DMS114 treated with DMSO at 0.1 percent for 48 hours (cell line): ENCODE results near the gene HLTF.

Experiments used
- DNase-seq: peaks from one replicate; lab custom pipeline; 2025; ENCODE audit not compliant: unreplicated experiment; lab: John Stamatoyannopoulos, UW

HLTF gene

DNA sequence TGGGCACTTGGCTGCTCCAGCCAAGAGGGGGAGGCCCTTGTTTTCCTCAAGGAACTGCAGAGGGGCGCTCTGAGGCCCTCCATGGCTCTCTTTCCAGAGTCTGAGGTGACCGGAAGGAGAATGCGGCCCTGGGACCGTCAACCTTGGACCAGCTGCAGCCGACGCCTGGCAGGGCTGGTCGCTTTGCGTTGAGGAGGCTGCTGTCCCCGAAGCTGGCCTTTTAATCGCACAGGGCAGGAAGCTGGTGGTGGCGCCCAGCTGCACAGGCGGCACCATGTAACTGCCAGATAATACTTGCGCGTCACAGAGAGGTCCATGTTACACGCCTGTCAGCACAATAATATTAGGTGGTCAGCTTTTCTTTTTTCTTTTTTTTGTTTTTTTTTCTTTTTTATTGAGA, 875 bp upstream of the HLTF start:
- no peak for DNase-seq

DNA sequence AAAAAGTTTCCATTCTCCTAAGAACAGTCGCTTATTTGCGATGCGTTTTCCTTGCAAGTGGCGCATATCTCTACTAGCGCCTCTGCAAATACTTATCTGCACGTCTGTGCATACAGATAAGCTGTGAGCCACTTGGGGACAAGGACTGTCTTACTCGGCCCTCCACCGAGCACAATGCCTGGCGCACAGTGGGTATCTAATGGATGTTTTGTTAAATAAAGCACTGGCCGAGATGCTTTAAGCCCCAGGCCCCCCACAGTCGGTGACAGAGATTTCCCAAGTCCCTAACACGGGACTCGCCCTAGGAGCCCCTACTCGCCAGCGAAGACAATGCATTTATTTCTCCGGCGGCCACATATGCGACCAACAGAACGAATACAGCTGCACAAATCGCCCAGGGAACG, 503 bp downstream of the HLTF start:
- peak; percentile 49 for DNase-seq

DNA sequence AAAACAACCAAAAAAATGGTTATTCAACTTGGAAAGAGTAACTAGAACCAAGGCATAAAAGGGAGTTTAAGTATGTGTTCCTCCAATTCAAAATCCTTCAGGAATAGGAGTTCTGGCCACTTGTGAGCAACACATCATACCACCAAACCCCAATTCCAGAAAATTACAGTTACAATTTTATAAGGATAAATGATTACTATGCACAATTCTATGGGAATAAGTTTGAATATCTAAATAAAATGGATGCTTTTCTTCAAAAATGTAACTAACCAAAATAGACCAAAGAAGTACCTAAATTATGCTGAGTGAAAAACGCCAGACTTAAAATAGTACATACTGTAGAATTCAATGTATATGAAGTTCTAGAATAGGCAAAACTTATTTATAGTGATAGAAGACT, 4.6 kb downstream of the HLTF start:
- DNase-seq = no peak

DNA sequence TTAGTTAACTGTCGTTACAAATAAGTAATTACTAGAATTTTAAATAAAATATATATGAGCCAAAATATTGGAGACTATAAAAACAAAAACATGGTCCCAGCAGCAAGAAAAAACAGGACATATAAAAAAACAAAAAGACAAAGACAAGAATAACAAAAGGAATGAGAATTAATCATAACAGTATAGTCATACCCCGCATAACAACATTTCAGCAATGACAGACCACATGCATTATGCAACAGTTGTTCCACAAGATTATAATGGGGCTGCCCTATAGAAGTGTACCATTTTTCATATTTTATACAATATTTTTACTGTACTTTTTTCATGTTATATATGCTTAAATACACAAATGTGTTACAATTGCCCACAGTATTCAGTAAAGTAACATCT, 5.6 kb downstream of the HLTF start:
- no peak for DNase-seq

DNA sequence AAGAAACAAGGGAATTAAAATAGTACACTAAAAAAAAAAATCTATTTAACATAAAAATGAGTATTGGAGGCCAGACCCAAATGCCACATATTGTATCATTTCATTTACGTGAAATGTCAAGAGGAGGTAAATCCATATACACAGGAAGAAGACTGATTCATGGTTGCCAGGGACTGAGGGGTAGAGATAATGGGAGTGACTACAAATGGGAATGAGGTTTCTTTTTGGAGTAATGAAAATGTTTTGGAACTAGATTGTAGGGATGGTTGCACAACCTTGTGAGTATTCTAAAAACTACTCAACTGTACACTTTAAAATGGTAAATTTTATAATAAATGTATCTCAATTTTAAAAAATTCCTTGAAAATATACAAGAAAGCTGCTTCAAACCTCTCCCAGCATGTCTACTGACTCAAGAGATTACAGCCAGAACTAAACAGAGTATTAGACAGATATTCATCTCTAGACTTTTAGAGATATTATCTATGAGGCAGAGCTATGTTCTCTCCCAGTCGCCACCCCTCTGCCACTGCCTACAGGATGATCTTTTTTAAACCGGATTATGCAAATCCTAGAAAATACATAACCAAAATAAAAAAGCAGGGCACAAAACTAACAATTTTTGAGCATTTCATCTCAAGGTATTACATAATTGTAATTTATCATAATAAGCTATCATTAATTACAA, 6.2 kb downstream of the HLTF start:
- no peak for DNase-seq

DNA sequence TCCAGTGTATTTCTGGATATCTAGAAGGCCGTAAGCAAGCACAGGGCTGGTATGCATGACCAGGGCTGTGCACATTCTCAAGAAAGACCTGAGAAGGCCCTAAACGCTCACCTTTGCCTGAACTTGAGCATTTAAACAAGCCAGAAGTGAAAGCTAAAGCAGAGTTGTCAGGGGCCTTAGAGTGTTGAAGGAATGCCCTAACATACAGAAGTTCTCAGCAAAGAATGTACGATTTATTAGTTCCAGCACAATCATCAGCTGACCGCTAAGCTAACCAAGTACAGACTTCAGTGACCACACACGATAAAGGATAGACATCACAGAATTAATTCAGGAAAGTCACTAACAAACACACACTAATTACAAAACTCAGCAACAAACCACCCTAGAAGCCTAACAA, 8.7 kb downstream of the HLTF start:
- no peak for DNase-seq

DNA sequence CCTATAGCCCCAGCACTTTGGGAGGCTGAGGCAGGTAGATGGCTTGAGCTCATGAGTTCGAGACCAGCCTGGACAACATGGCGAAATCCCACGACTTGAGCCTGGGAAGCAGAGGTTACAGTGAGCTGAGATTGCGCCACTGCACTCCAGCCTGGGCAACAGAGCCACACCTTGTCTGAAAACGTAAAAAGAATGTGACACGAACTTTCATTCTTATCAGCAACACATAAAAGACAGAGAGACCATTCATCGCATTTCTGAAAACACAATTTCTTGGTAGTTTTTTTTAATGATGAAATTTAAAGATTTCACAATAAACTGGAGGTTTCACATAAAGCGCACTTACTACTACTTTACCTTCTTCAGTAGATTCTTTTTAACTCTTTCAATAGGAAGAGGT, 18.4 kb downstream of the HLTF start:
- DNase-seq = no peak

DNA sequence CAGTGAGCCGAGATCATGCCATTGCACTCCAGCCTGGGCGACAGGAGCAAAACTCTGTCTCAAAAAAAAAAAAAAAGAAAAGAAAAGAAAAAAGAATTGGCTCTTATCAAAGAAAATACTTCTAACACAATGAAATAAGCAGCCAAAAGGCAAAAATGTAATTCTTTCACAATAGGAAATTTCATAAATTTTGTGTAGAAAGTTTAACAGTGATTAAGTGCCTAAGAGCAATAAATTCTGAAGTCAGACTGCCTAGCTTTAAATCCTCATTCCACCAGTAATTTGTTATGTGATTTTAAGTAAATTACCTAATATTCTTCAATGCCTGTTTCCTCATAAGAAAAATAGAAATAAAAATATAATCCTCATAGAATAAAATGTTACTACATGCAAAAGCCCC, 24.6 kb downstream of the HLTF start:
- no peak for DNase-seq

DNA sequence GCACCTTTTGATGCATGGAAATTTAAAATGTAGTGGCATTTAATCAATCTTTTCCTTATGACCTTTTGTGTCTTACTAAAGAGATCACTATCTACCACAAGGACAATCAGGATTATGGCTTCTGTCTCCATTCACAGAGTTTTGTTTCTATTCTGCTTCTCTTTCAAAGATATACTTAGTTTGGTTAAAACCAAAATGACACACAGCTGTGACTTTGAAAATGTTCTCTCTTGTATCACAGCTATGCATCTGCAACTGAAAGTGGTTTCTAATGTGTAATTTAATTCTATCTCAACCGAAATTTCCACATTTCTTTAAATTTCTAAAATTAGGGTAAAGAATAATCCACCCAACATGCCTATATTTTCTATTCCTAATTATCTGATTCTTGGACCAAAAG, 27.7 kb downstream of the HLTF start:
- no peak for DNase-seq

DNA sequence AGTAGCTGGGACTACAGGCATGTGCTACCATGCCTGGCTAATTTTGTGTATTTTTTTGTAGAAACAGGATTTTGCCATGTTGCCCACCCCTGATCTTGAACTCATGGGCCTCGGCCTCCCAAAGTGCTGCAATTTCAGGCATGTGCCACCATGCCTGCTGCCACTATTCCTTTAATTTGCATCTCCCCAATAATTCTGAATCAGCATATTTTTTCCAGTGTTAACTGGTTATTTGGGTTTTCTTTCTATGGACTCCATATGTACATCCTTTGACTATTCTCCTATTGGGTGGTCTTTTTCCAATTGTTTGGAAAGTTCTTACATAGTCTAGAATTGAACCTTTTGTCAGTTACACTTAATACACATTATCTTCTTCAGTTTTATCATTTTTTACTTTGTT, 28.1 kb downstream of the HLTF start:
- DNase-seq = no peak

DNA sequence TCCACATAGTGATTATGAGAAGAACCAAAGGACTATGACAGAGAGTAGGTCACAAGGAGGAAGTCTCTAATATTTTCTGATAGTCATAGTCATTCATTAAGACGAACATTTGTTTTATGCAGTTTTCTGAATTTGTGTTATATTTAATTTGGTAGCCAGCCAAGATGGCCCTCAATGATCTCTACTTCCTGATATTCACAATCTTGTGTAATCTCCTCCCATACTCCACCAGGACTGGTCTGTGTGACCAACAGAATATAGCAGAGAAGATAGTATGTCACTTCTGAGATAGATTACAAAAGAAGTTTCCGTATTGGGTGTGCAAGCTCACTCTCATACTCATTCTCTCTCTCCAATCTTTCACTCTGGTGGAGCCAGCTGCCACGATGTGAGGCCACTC, 30.8 kb downstream of the HLTF start:
- no peak for DNase-seq

DNA sequence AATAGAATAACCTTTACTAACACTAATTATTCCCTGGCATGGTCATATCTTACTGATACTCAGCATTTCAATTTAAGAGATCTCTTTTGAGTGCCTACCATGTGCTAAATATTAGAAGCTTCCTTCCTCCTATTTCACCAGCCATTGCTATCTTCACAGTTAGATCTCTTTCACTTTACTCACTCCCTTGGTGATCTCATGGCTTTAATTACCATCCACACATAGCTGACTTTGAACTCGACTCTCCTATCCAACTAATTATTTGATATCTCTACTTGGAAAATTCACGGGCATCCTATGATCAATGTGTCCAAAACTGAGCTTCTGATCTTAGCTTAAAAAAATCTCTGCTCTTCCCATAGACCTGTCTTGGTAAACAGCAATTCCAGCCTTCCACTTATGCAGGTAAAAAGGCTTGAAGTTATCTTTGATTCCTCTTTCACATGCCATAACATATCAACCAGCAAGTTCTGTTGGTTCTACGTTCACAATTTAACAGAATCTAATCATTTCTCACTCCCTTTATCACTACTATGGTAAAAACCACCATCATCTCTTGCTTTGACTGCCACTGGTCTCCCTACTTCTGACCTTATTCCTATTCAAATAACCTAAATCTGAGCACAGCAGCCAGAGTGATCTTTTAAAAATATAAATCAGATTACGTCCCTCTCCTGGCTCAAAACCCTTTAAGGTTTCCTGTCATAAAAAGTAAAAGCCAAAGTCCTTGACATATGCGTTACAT, 41.8 kb downstream of the HLTF start:
- no peak for DNase-seq

DNA sequence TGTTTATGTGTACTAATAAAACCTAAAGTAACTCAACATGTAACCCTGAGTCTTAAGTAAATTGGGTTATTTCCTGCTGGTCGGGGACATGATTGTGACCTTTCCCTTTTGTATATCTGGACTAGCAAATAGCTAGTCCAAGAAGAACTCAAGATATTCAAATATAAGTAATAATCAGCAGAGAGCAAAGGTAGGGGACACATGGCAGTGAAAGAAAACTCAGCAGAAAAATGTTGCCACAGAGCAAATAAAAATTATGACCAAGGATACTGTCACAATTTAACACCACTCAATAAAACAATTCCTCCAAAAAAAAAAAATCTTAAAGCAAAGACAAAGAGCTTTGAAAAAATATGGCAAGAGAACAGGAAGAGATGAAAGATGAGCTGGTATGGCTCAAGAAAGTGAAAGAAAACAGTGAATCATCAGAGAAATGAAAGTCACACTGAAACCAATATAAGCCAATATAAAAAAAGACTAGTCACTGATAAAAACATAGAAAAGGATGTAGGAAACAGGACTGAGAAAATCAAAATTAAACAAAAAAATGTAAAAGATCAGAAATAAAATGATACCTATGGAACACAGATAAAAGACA, 43.4 kb downstream of the HLTF start:
- no peak for DNase-seq

DNA sequence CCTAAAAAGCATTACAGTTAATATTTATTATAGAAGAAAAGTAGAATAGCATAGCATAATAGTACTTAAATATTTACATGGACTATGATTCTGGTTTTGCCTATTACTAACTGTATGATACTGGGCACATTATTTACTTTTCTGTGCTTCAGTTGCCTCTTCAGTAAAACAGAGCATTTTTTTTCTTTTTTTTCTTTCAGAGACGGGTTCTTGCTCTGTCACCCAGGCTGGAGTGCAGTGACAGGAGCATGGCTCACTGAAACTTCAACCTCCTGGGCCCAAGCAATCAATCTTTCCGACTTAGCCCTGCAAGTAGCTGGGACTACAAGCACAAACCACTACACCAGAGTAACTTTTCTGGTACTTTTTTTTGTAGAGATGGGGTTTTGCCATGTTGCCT, 48.0 kb downstream of the HLTF start:
- no peak for DNase-seq

DNA sequence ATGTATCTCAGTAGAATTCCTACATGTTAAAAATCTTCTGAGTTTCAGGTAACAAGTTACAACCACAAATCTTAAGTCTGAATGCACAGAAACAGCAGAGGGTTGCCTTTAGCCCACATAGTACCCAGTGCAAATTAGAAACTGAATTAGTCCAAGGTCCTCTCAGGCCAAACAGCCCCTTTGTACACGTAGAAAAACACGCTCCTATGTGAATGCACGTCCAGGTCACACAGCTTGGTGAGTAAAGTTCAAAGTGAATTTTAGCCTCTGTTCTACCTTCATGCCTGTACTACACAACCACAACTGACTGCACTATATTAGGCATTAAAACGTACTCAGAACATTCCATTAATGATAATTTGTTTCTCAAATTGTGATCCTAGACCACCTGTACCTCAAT, 48.6 kb downstream of the HLTF start:
- no peak for DNase-seq

DNA sequence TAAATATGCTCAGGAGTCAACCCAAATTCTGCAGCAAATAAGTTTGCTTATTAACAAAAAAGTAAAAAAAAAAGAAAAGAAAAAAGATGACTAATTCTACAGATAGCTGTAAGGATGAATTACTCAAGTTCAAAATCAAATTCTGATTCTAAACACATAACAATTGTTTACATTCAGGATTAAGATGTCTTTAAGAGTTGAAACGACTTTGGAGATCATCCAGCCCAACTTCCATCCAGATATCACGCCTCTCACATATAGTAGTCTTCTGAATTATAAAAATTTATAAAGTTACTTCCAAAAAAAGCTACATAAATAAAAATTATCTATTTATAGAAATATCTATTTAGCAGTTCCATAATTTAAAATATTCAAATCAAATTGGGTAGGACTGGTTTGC, 55.2 kb downstream of the HLTF start:
- no peak for DNase-seq

DNA sequence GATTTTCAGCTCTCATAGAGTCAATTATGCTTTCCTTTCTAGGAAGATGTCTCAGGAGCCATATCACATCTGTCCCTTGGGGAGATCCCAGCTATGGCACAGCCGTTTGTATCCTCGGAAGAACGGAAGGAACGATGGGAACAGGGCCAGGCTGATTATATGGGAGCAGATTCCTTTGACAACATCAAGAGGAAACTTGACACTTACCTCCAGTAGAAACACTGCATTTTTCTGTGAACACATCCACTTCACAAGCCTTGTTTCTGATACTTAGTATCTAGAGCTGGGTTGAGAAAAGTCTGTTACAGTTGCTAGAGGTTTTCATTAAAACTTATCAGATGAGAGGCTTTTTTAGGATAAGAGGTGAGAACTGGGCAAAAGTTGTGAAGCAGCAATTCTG, 59.6 kb downstream of the HLTF start:
- no peak for DNase-seq

DNA sequence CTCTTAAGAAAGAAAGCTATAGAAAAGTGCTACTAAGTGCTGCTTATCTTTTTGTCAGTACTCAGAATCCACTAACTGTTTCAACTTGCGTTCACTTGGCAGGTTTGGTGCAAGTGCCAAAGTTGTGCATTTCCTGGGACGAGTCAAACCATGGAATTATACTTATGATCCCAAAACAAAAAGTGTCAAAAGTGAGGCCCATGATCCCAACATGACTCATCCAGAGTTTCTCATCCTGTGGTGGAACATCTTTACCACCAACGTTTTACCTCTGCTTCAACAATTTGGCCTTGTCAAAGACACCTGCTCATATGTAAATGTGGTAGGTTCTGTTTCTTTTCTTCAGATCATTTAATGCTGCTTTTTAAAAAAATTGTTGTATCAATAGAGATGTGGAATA, 62.4 kb downstream of the HLTF start:
- DNase-seq = no peak

DNA sequence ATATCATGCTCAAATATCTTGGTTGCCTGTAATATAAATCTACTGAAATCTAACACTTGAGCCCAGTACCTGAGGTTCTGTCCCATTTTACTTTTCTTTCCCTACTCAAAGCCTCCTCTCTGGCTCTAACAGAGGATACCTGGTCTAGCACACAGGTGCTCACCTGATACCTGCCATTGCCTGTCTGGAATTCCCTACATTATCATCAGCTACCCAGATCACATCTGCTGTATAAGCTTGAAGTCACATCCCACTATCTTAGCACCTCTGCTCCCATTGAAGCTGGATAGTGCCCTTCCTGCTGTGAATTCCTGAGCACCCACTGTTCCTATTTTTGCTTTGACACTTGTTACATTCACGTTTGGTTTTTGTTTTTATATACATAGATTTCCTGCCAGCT, 64.5 kb downstream of the HLTF start:
- DNase-seq = no peak

DNA sequence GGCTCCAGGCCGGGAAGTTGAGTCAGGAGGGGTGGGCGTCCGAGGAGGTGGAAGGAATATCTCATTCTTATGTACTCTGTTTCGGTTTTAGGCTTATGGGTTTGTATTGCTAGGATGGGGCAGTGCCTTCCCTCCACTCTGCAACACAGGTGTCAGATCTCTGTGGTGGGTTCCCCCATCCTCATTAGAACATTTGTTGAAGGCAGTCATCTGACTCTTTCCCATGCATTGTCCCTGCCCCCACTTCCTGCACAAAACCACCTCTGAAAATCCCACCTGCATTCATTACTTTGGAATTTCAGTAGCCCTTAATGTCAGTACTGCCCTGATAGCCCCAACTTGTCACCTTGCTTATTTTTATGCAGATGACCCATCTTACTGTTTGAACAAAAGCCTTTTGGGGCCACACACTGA, 65.5 kb downstream of the HLTF start:
- no peak for DNase-seq

DNA sequence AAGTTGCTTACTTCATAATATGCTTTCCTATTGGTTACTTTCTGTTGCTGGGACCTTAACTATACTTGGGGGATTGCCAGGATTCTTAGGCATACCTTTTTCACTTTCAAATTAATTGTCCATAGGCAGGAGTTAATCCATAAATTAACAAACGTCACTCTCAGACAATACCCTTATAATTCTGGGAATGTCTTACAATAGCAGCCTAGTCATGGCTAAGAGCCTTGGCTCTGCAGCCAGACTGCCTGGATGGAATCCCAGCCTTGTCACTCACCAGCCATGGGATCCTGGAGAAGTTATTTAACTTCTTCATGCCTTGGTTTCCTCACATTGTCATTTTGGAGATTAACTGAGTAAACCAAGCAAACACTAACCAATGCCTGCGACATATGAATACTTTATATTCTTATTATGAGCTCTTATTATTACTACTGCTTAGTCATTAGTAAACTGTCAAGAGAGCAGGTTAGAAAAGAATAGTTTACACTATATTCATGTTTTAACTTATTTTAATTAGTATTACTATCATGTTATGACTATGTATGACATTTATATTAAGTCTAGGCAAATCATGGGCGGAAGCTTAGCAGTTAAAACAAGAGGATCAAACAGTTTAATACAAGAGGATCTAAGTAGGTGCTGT, 66.0 kb downstream of the HLTF start:
- DNase-seq = no peak

DNA sequence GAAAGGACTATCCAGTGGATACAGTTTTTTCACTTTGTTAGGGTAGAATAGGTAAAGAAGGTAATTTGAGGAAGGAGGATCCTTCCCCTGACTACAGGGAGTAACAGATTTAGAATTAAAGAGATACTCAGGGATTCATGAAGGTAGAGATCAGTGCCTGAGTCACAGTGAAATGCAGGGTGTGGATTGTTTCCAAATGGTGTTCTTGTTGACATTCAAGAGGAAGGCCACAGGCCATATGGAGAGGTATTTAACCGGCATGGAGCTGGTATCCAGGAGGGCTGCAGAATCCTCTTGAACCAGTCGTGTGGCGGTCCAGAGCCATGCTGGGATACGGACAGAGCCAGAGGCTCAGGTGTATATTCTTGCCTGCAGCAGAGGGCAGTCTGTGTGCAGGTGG, 66.8 kb downstream of the HLTF start:
- DNase-seq = no peak
